ENCODE measurements around the gene ZNG1E.
"Not testable (repeated sequence)": the region's sequence is repeated elsewhere in the genome, so short reads cannot be mapped to it uniquely, and the experiment has no call there.

Gene ZNG1E

GRCh38 chr9:65675589-65676021 lies at the start of gene ZNG1E:
Gene ZNG1E (plus strand): TSS chr9:65675928. CDS start chr9:65675977, 49 bp downstream.
- DNase-seq (ENCODE audit: low read depth) = peak; percentile 41

GRCh38 chr9:65673579-65673978 lies 2.1 kb upstream of the ZNG1E start:
- not testable (repeated sequence) for DNase-seq (ENCODE audit: low read depth)

- not testable (repeated sequence) for DNase-seq (ENCODE audit: low read depth)
These were observed 710 bp upstream of the ZNG1E start for GRCh38 chr9:65675018-65675417.

- not testable (repeated sequence) for DNase-seq (ENCODE audit: low read depth)
These were observed 661 bp downstream of the ZNG1E start for GRCh38 chr9:65676389-65676788.

GRCh38 chr9:65678533-65678932 lies 2.8 kb downstream of the ZNG1E start:
- not testable (repeated sequence) for DNase-seq (ENCODE audit: low read depth)

- not testable (repeated sequence) for DNase-seq (ENCODE audit: low read depth)
These were observed 27.8 kb downstream of the ZNG1E start for GRCh38 chr9:65703550-65703949.

- DNase-seq (ENCODE audit: low read depth) = not testable (repeated sequence)
These were observed 38.7 kb downstream of the ZNG1E start for GRCh38 chr9:65714445-65714844.

- DNase-seq (ENCODE audit: low read depth) = not testable (repeated sequence)
These were observed 61.4 kb downstream of the ZNG1E start, which contains the start of gene FOXD4L4 for GRCh38 chr9:65737096-65737564. Gene FOXD4L4 (plus strand): TSS chr9:65737146. CDS start chr9:65737146, 0 bp downstream.

- DNase-seq (ENCODE audit: low read depth) = not testable (repeated sequence)
These were observed 62.4 kb downstream of the ZNG1E start for GRCh38 chr9:65738133-65738532.
